ENCODE data around the gene ZFP92. TPM values are rescaled to one million over a fixed set of nuclear protein-coding genes. Genes with fewer than 3 reads are reported as not detected.
"Not testable (repeated sequence)": the region's sequence is repeated elsewhere in the genome, so short reads cannot be mapped to it uniquely, and the experiment has no call there.

The ZFP92 gene
- total RNA-seq, 4 donors from 2014 or later, result 0.26 to 0.38 (median 0.30) TPM; not detected in 1

GRCh38 chrX:153380691-153381090, 30.6 kb upstream of the ZFP92 start:
- H3K27ac ChIP-seq, result no peak overlapping the region
- WGBS, result 75% methylated on average over 7 of the region's 9 CpGs

DNA sequence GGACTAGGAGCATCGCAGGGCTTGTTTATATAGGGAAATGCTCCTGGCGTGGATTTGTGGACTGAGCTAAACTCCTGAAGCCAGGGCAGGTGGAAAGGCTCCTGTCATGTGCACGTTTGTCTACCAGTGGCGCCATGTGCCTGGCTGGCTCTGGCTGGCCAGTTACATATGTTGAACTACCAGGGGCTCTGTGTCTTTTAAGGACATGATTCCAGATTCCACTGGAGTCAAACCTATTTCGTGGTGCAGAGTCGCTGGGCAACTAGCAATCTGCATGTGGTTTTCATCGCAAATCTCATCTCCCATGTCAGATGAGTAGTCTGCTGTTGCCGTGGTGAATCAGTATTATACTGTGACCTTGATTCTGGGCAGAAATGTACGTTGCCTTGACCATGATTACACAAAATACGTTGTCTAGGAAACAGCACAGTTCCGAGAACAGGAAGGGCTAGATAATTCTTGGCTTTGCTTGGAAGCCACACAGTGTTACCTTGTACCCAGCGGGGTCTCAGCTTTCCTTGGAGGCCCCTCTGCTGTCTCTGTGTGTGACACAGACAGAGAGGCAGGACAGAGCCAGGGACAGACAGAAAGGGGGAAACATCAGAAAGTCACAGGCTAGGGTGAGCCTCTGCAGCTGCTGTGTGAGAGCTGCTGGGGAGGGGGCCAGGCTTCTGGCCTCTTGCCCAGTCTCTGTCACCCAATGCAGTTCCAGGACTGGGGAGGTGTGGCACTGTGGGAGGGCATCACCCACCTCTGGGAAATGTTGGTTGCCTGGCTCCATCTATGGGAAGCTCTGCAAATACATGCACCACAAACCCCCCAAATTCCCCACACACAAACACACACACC, 29.4 kb upstream of the ZFP92 start:
- H3K36me3 ChIP-seq, result no peaks in the 10 kb centered on the region
- no peaks in the 10 kb centered on the region for H3K4me1 ChIP-seq
- no peak overlapping the region for H3K4me3 ChIP-seq
- TF ChIP-seq POLR2A (IDR thresholded peaks at IDR 0.05) (no peak), POLR2AphosphoS5 (IDR thresholded peaks at IDR 0.05) (no peak), EP300 (IDR thresholded peaks at IDR 0.05) (no peak)
- TF ChIP-seq, protein P1, sequence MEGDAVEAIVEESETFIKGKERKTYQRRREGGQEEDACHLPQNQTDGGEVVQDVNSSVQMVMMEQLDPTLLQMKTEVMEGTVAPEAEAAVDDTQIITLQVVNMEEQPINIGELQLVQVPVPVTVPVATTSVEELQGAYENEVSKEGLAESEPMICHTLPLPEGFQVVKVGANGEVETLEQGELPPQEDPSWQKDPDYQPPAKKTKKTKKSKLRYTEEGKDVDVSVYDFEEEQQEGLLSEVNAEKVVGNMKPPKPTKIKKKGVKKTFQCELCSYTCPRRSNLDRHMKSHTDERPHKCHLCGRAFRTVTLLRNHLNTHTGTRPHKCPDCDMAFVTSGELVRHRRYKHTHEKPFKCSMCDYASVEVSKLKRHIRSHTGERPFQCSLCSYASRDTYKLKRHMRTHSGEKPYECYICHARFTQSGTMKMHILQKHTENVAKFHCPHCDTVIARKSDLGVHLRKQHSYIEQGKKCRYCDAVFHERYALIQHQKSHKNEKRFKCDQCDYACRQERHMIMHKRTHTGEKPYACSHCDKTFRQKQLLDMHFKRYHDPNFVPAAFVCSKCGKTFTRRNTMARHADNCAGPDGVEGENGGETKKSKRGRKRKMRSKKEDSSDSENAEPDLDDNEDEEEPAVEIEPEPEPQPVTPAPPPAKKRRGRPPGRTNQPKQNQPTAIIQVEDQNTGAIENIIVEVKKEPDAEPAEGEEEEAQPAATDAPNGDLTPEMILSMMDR (IDR thresholded peaks at IDR 0.05), result no peak
- no peaks in the 10 kb centered on the region for H3K27me3 ChIP-seq
- DNase-seq (ENCODE audit: low spot score in 2 of 2), result no peak
- no peak overlapping the region for H3K27ac ChIP-seq
- WGBS, result 67% methylated on average over 9 of the region's 12 CpGs
- H3K9me3 ChIP-seq, result no peaks in the 10 kb centered on the region

More at GRCh38 chrX:153380691-153381090, 30.6 kb upstream of the ZFP92 start:
- Histone ChIP-seq H3K4me1 (no peaks in the 10 kb centered on the region), H3K27me3 (no peaks in the 10 kb centered on the region), H3K9me3 (no peaks in the 10 kb centered on the region), H3K4me3 (no peak overlapping the region), H3K36me3 (no peaks in the 10 kb centered on the region)
- no peak for DNase-seq (ENCODE audit: low spot score in 2 of 2)
- TF ChIP-seq EP300 (IDR thresholded peaks at IDR 0.05) (no peak), POLR2AphosphoS5 (IDR thresholded peaks at IDR 0.05) (no peak)

- TF ChIP-seq POLR2AphosphoS5 (IDR thresholded peaks at IDR 0.05) (no peak), POLR2A (IDR thresholded peaks at IDR 0.05) (no peak), EP300 (IDR thresholded peaks at IDR 0.05) (no peak)
- TF ChIP-seq, protein P1 (IDR thresholded peaks at IDR 0.05), result no peak
- Histone ChIP-seq H3K27me3 (no peaks in the 10 kb centered on the region), H3K36me3 (no peaks in the 10 kb centered on the region), H3K9me3 (no peaks in the 10 kb centered on the region), H3K27ac (no peak overlapping the region), H3K4me1 (no peaks in the 10 kb centered on the region), H3K4me3 (no peak overlapping the region)
- DNase-seq (ENCODE audit: low spot score in 2 of 2), result no peak
- 89% methylated on average over 3 of the region's 3 CpGs for WGBS
Observed at GRCh38 chrX:153382563-153383482, 28.4 kb upstream of the ZFP92 start.

- WGBS, result 92% methylated on average over 6 of the region's 6 CpGs
- no peaks in the 10 kb centered on the region for H3K9me3 ChIP-seq
- TF ChIP-seq, protein P1 (IDR thresholded peaks at IDR 0.05), result no peak
- TF ChIP-seq EP300 (IDR thresholded peaks at IDR 0.05) (no peak), POLR2A (IDR thresholded peaks at IDR 0.05) (no peak), POLR2AphosphoS5 (IDR thresholded peaks at IDR 0.05) (no peak)
Observed at GRCh38 chrX:153384390-153384789, 26.9 kb upstream of the ZFP92 start.

DNA sequence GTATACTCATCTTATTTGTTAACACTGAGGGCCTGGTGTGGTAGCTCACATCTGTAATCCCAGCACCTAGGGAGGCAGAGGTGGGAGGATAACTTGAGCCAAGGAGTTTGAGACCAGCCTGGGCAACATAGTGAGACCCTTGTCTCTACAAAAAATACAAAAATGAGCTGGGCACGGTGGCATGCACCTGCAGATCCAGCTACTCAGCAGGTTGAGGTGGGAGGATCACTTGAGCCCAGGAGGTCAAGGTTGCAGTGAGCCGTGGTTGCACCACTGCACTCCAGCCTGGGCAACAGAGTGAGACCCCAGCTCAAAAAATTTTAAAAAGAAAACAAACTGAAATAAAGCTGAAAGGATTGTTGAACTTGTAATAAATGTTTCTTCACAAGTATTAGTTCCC, 26.3 kb upstream of the ZFP92 start:
- not testable (repeated sequence) for DNase-seq (ENCODE audit: low spot score in 2 of 2); H3K27me3 ChIP-seq; H3K36me3 ChIP-seq; H3K4me3 ChIP-seq; H3K4me1 ChIP-seq; H3K9me3 ChIP-seq; H3K27ac ChIP-seq
- 88% methylated on average over 2 of the region's 2 CpGs for WGBS

More at GRCh38 chrX:153384390-153384789, 26.9 kb upstream of the ZFP92 start:
- no peak for DNase-seq (ENCODE audit: low spot score in 2 of 2)
- Histone ChIP-seq H3K36me3 (no peaks in the 10 kb centered on the region), H3K27me3 (no peaks in the 10 kb centered on the region), H3K4me1 (no peaks in the 10 kb centered on the region), H3K4me3 (no peak overlapping the region), H3K27ac (no peak overlapping the region)

DNA sequence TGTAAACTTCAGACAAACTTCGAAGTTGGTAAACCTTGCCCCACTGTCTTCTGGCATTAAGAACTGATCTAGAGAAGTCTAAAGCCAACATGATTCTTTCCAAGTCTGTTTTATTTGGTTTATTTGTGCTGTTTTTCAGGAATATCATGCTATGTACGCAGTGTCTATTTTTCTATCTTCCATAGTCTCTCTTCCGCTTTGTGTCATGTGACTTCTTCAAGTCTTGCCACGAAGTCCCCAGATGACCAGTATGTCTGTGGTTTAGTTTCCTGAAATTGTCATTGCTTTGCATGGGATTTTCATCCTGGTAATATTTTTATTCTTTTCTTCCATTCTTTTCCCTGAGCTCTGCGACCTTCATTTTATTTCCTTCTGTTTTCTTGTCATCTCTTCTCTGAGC, 25.2 kb upstream of the ZFP92 start:
- no peak for DNase-seq (ENCODE audit: low spot score in 2 of 2)
- no peaks in the 10 kb centered on the region for H3K4me1 ChIP-seq
- TF ChIP-seq EP300 (IDR thresholded peaks at IDR 0.05) (no peak), POLR2AphosphoS5 (IDR thresholded peaks at IDR 0.05) (no peak), POLR2A (IDR thresholded peaks at IDR 0.05) (no peak)
- TF ChIP-seq, protein P1 (IDR thresholded peaks at IDR 0.05), result no peak
- WGBS, result 75% methylated on average over 5 of the region's 5 CpGs
- no peaks in the 10 kb centered on the region for H3K27me3 ChIP-seq
- no peak overlapping the region for H3K4me3 ChIP-seq
- H3K27ac ChIP-seq, result no peak overlapping the region
- H3K36me3 ChIP-seq, result no peaks in the 10 kb centered on the region
- no peaks in the 10 kb centered on the region for H3K9me3 ChIP-seq
